IPS-15b (cell line): ENCODE measurements around the gene UCN3.

ENCODE experiments used
- H3K27me3 ChIP-seq: one replicate; pipeline ENCODE4 v1.6.1; 2013; ENCODE audit warnings: low read length; ENCODE audit not compliant: control insufficient read depth, insufficient read depth
- H3K36me3 ChIP-seq: one replicate; pipeline ENCODE4 v1.6.1; 2013; ENCODE audit warnings: low read length; ENCODE audit not compliant: control insufficient read depth, insufficient read depth
- H3K4me1 ChIP-seq: one replicate; pipeline ENCODE4 v1.6.1; 2013; ENCODE audit warnings: mild to moderate bottlenecking, low read length; ENCODE audit not compliant: control insufficient read depth, insufficient read depth
- H3K4me3 ChIP-seq: one replicate; pipeline ENCODE4 v1.5.1; 2013; ENCODE audit warnings: low read depth, low read length
- H3K9ac ChIP-seq: one replicate; pipeline ENCODE4 v1.6.1; 2013; ENCODE audit warnings: low read depth, mild to moderate bottlenecking, low read length
- H3K9me3 ChIP-seq: one replicate; pipeline ENCODE4 v1.6.1; 2013; ENCODE audit warnings: mild to moderate bottlenecking, low read length; ENCODE audit not compliant: control insufficient read depth, insufficient read depth

UCN3 gene

GRCh38 chr10:5364890-5365338, at the start of gene UCN3:
Gene UCN3 (plus strand): TSS chr10:5364966. CDS start chr10:5373721, 8,755 bp downstream.
- H3K4me1 ChIP-seq, result no peaks in the 10 kb centered on the region
- no peaks in the 10 kb centered on the region for H3K9me3 ChIP-seq
- no peak within 1 kb of the TSS for H3K4me3 ChIP-seq
- no peak within 1 kb of the TSS for H3K9ac ChIP-seq
- no peaks in the 10 kb centered on the region for H3K36me3 ChIP-seq
- no peaks in the 10 kb centered on the region for H3K27me3 ChIP-seq

GRCh38 chr10:5317547-5318107, 47.1 kb upstream of the UCN3 start:
- H3K4me1 ChIP-seq, result no peaks in the 10 kb centered on the region
- H3K9me3 ChIP-seq, result no peaks in the 10 kb centered on the region
- H3K36me3 ChIP-seq, result no peaks in the 10 kb centered on the region
- H3K4me3 ChIP-seq, result no peak overlapping the region
- H3K9ac ChIP-seq, result no peak overlapping the region
- no peaks in the 10 kb centered on the region for H3K27me3 ChIP-seq

GRCh38 chr10:5318148-5318547, 46.6 kb upstream of the UCN3 start:
- Histone ChIP-seq H3K36me3 (no peaks in the 10 kb centered on the region), H3K4me1 (no peaks in the 10 kb centered on the region), H3K9me3 (no peaks in the 10 kb centered on the region), H3K9ac (no peak overlapping the region), H3K27me3 (no peaks in the 10 kb centered on the region), H3K4me3 (no peak overlapping the region)

GRCh38 chr10:5319863-5320262, 44.9 kb upstream of the UCN3 start:
- H3K4me3 ChIP-seq, result no peak overlapping the region
- no peaks in the 10 kb centered on the region for H3K27me3 ChIP-seq
- H3K9me3 ChIP-seq, result no peaks in the 10 kb centered on the region
- H3K9ac ChIP-seq, result no peak overlapping the region
- H3K36me3 ChIP-seq, result no peaks in the 10 kb centered on the region
- no peaks in the 10 kb centered on the region for H3K4me1 ChIP-seq

GRCh38 chr10:5321273-5321672, 43.5 kb upstream of the UCN3 start:
- H3K9me3 ChIP-seq, result no peaks in the 10 kb centered on the region
- H3K4me1 ChIP-seq, result no peaks in the 10 kb centered on the region
- no peaks in the 10 kb centered on the region for H3K36me3 ChIP-seq
- H3K4me3 ChIP-seq, result no peak overlapping the region
- H3K27me3 ChIP-seq, result no peaks in the 10 kb centered on the region
- H3K9ac ChIP-seq, result no peak overlapping the region

- no peak overlapping the region for H3K4me3 ChIP-seq
- no peaks in the 10 kb centered on the region for H3K9me3 ChIP-seq
- H3K27me3 ChIP-seq, result no peaks in the 10 kb centered on the region
- H3K36me3 ChIP-seq, result no peaks in the 10 kb centered on the region
- H3K9ac ChIP-seq, result no peak overlapping the region
- H3K4me1 ChIP-seq, result no peaks in the 10 kb centered on the region
Observed at GRCh38 chr10:5323446-5323845, 41.3 kb upstream of the UCN3 start.

- Histone ChIP-seq H3K9ac (no peak overlapping the region), H3K27me3 (no peaks in the 10 kb centered on the region), H3K4me1 (no peaks in the 10 kb centered on the region), H3K4me3 (no peak overlapping the region), H3K36me3 (no peaks in the 10 kb centered on the region), H3K9me3 (no peaks in the 10 kb centered on the region)
Observed at GRCh38 chr10:5325076-5325475, 39.7 kb upstream of the UCN3 start.

GRCh38 chr10:5334196-5334880, 30.4 kb upstream of the UCN3 start:
- Histone ChIP-seq H3K4me3 (no peak overlapping the region), H3K9ac (no peak overlapping the region), H3K9me3 (no peaks in the 10 kb centered on the region), H3K4me1 (no peaks in the 10 kb centered on the region), H3K27me3 (no peaks in the 10 kb centered on the region), H3K36me3 (no peaks in the 10 kb centered on the region)

GRCh38 chr10:5338010-5338409, 26.8 kb upstream of the UCN3 start:
- no peaks in the 10 kb centered on the region for H3K9me3 ChIP-seq
- no peaks in the 10 kb centered on the region for H3K27me3 ChIP-seq
- H3K9ac ChIP-seq, result no peak overlapping the region
- H3K36me3 ChIP-seq, result no peaks in the 10 kb centered on the region
- H3K4me1 ChIP-seq, result no peaks in the 10 kb centered on the region
- H3K4me3 ChIP-seq, result no peak overlapping the region

GRCh38 chr10:5343092-5343491, 21.7 kb upstream of the UCN3 start:
- H3K4me1 ChIP-seq, result no peaks in the 10 kb centered on the region
- no peaks in the 10 kb centered on the region for H3K9me3 ChIP-seq
- H3K9ac ChIP-seq, result no peak overlapping the region
- H3K36me3 ChIP-seq, result no peaks in the 10 kb centered on the region
- no peak overlapping the region for H3K4me3 ChIP-seq
- no peaks in the 10 kb centered on the region for H3K27me3 ChIP-seq

GRCh38 chr10:5343561-5343960, 21.2 kb upstream of the UCN3 start:
- H3K9me3 ChIP-seq, result no peaks in the 10 kb centered on the region
- no peaks in the 10 kb centered on the region for H3K4me1 ChIP-seq
- H3K27me3 ChIP-seq, result no peaks in the 10 kb centered on the region
- no peak overlapping the region for H3K9ac ChIP-seq
- no peak overlapping the region for H3K4me3 ChIP-seq
- H3K36me3 ChIP-seq, result no peaks in the 10 kb centered on the region

GRCh38 chr10:5343979-5344378, 20.8 kb upstream of the UCN3 start:
- Histone ChIP-seq H3K9ac (no peak overlapping the region), H3K4me3 (no peak overlapping the region), H3K9me3 (no peaks in the 10 kb centered on the region), H3K4me1 (no peaks in the 10 kb centered on the region), H3K27me3 (no peaks in the 10 kb centered on the region), H3K36me3 (no peaks in the 10 kb centered on the region)
